LNCaP clone FGC (cell line): ENCODE data around the gene TRIM43B.
"Not testable (repeated sequence)": the region's sequence is repeated elsewhere in the genome, so short reads cannot be mapped to it uniquely, and the experiment has no call there.

Source experiments
- DNase-seq: peaks from one replicate; pipeline ENCODE4 v3.0.0-alpha.2; 2011; ENCODE audit warnings: low read depth
- H3K4me3 ChIP-seq: 2 replicates; pipeline ENCODE4 v1.5.1; 2011; ENCODE audit warnings: mild to moderate bottlenecking, low read depth, low read length, control low read depth

TRIM43B gene

DNA sequence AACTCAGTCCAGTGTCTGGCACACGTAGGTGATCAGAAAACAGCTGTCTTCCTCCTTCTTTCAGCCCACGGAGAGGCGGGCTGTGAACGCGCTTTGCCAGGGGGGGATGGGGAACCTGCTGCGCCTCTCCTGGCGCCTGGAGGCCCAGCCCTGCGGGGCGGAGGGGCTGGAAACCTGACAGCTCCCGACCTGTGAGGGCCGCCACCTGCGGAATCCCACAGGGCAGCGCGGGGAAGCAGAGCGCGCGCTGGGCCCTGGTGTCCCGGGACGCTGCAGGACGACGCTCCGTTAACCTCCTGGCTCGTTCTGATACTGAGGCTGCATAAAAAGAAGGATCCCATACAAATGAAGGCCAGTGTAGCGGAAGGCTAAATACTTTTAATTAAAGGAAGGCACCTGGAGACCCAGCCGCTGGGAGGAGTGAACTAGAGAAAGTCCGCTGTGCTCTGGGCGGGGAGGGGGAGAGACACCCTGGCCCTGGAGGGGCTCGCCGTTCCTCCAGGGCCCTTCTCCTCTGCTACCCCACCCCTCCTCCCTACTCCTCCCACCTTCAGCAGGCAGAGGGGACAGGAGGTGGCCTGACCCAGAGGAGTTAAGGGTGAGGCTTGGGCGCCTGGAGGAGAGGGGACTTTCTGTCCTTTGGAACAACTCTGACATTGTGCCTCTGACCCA is 57.2 kb downstream of the TRIM43B start:
- not testable (repeated sequence) for DNase-seq, H3K4me3 ChIP-seq
